Fibroblast of lung (primary cell): ENCODE results near the gene TBCA. TPM values are rescaled to one million over a fixed set of nuclear protein-coding genes. Genes with fewer than 3 reads are reported as not detected.
A peak's percentile ranks its signal among the peaks of the same experiment; 100 is the strongest.

Source experiments
- DNase-seq, 2 donors: peaks; one replicate each; pipeline versions ENCODE4 v3.0.0 to v3.0.0-alpha.2; 2010; ENCODE audit warnings: low read depth in 2 of 2
- H2AFZ ChIP-seq: 2 replicates; pipeline ENCODE4 v1.5.1; 2012; ENCODE audit warnings: low read length, control low read depth, inconsistent platforms
- H3K27ac ChIP-seq: 2 replicates; pipeline ENCODE4 v1.5.1; 2011; ENCODE audit warnings: low read length, control low read depth; ENCODE audit not compliant: insufficient read depth
- H3K27me3 ChIP-seq: 2 replicates; pipeline ENCODE4 v1.5.1; 2011; ENCODE audit warnings: mild to moderate bottlenecking, low read length; ENCODE audit not compliant: control insufficient read depth, insufficient read depth
- H3K36me3 ChIP-seq: 2 replicates; pipeline ENCODE4 v1.5.1; 2011; ENCODE audit warnings: low read length; ENCODE audit not compliant: control insufficient read depth, insufficient read depth
- H3K4me1 ChIP-seq: 2 replicates; pipeline ENCODE4 v1.5.1; 2011; ENCODE audit warnings: low read length; ENCODE audit not compliant: control insufficient read depth, insufficient read depth; ENCODE audit errors: extremely low read depth
- H3K4me2 ChIP-seq: 2 replicates; pipeline ENCODE4 v1.5.1; 2011; ENCODE audit warnings: low read length, control low read depth; ENCODE audit not compliant: insufficient read depth; ENCODE audit errors: extremely low read depth
- H3K4me3 ChIP-seq, 4 experiments: fragments of 200-600 bp in 1 of 4; sonication (generic) in 1 of 4; replicated peaks in 1 of 4; 2 replicates each; pipeline ENCODE4 v1.5.1; 2011 to 2016; ENCODE audit warnings: low read length in 4 of 4, low read depth in 3 of 4, mild to moderate bottlenecking in 3 of 4, control low read depth in 2 of 4, inconsistent platforms in 1 of 4, mixed read lengths in 1 of 4; ENCODE audit not compliant: insufficient read depth in 1 of 4; ENCODE audit errors: control extremely low read depth in 1 of 4
- H3K79me2 ChIP-seq: 2 replicates; pipeline ENCODE4 v1.5.1; 2012; ENCODE audit warnings: mild to moderate bottlenecking, low read length, inconsistent platforms; ENCODE audit not compliant: control insufficient read depth, insufficient read depth
- H3K9ac ChIP-seq: 2 replicates; pipeline ENCODE4 v1.5.1; 2011; ENCODE audit warnings: mild to moderate bottlenecking, low read length, control low read depth; ENCODE audit not compliant: insufficient read depth
- H3K9me3 ChIP-seq: 2 replicates; pipeline ENCODE4 v1.5.1; 2012; ENCODE audit warnings: low read depth, low read length; ENCODE audit not compliant: control insufficient read depth, insufficient read depth
- H4K20me1 ChIP-seq: 2 replicates; pipeline ENCODE4 v1.5.1; 2011; ENCODE audit warnings: low read length; ENCODE audit not compliant: control insufficient read depth, insufficient read depth; ENCODE audit errors: extremely low read depth
- EZH2 ChIP-seq: IDR thresholded peaks from 2 replicates; pipeline ENCODE4 v1.5.1; 2012; ENCODE audit warnings: low read length, control low read depth, mild to moderate bottlenecking; ENCODE audit errors: missing control alignments
- polyA plus RNA-seq, 2 donors: library from polyadenylated mRNA; depleted of rRNA in 1 of 2; stranded (reverse) in 1 of 2; unstranded in 1 of 2; fragments of >200 nt; gene quantifications; 2 replicates each; pipeline ENCODE4 v1.2.1, GENCODE V29; 2011 to 2012; ENCODE audit warnings: missing spikeins in 1 of 2
- total RNA-seq: library from RNA; depleted of rRNA; stranded (reverse); fragments of >200 nt; gene quantifications from 2 replicates; pipeline ENCODE4 v1.2.1, GENCODE V29; 2014
- TF ChIP-seq, protein P1 (sequence below), 2 donors: IDR thresholded peaks in 1 of 2; conservative IDR thresholded peaks in 1 of 2; 1 replicate in 1 of 2; 2 replicates in 1 of 2; pipeline ENCODE4 v1.5.1; 2011 to 2012; ENCODE audit warnings: low read length in 2 of 2, control low read depth in 1 of 2, inconsistent platforms in 1 of 2, low read depth in 1 of 2, mild to moderate bottlenecking in 1 of 2

The TBCA gene
- total and polyA plus RNA-seq, 2 donors (not counting 1 experiment from before 2014, with no cell fraction given): 125 to 238 TPM

DNA sequence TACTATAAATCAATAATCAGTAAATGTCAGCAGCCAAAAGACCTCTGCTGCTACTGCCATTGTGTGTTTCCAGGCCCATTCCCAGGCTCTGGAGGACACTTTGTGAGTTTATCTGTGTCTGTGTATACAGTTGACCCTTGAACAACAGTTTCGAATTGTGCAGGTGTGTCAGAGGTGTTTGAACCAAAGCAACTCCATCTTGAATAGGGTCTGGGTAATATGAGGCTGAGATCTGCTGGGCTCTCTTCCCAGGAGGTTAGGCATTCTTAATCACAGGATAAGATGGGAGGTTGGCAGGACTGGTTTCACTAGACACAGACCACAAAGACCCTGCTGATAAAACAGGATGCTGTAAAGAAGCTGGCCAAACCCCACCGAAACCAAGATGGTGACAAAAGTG is 2.3 kb upstream of the TBCA start:
- Histone ChIP-seq H3K9ac (no peak overlapping the region), H3K27me3 (no peaks in the 10 kb centered on the region), H3K36me3 (no peaks in the 10 kb centered on the region), H4K20me1 (no peaks in the 10 kb centered on the region), H3K9me3 (no peaks in the 10 kb centered on the region), H3K4me3 (no peak overlapping the region), H3K79me2 (peaks cover 23% of the 10 kb centered on the region), H3K4me2 (no peak overlapping the region), H2AFZ (no peak overlapping the region), H3K4me1 (peaks cover 5% of the 10 kb centered on the region), H3K27ac (no peak overlapping the region)
- no peak for TF ChIP-seq EZH2
- TF ChIP-seq, protein P1, sequence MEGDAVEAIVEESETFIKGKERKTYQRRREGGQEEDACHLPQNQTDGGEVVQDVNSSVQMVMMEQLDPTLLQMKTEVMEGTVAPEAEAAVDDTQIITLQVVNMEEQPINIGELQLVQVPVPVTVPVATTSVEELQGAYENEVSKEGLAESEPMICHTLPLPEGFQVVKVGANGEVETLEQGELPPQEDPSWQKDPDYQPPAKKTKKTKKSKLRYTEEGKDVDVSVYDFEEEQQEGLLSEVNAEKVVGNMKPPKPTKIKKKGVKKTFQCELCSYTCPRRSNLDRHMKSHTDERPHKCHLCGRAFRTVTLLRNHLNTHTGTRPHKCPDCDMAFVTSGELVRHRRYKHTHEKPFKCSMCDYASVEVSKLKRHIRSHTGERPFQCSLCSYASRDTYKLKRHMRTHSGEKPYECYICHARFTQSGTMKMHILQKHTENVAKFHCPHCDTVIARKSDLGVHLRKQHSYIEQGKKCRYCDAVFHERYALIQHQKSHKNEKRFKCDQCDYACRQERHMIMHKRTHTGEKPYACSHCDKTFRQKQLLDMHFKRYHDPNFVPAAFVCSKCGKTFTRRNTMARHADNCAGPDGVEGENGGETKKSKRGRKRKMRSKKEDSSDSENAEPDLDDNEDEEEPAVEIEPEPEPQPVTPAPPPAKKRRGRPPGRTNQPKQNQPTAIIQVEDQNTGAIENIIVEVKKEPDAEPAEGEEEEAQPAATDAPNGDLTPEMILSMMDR (conservative IDR thresholded peaks at IDR 0.05 in 1 of 2, IDR thresholded peaks at IDR 0.05 in 1 of 2; ENCODE audit: low read depth in 1 of 2, low read length in 2 of 2): no peak
- no peak for DNase-seq

DNA sequence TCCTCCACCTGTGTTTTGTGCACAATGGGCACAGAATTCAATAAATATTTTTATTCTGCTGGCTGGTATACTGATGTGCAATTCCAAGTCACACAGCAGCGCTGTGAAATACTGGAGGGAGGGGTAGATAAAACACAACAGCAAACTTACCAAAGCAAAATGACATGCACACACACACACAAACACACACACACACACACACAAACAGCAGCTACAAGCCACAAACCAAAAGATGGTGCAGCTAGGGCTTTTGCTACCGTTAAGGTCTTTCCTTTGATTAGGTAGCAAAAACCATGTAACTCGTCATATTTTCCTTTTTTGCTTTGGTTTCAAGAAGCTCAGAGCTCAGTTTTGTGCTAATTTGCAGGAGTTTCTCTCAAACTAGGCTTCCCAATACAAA is 1.8 kb upstream of the TBCA start:
- no peak overlapping the region for H3K27ac ChIP-seq
- H3K4me2 ChIP-seq: no peak overlapping the region
- TF ChIP-seq, protein P1 (conservative IDR thresholded peaks at IDR 0.05 in 1 of 2, IDR thresholded peaks at IDR 0.05 in 1 of 2; ENCODE audit: low read depth in 1 of 2, low read length in 2 of 2): no peak
- no peak for TF ChIP-seq EZH2
- no peaks in the 10 kb centered on the region for H3K36me3 ChIP-seq
- no peaks in the 10 kb centered on the region for H3K9me3 ChIP-seq
- H3K79me2 ChIP-seq: peaks cover 28% of the 10 kb centered on the region
- H3K9ac ChIP-seq: no peak overlapping the region
- peaks cover 5% of the 10 kb centered on the region for H3K4me1 ChIP-seq
- no peaks in the 10 kb centered on the region for H3K27me3 ChIP-seq
- no peak overlapping the region for H3K4me3 ChIP-seq
- H4K20me1 ChIP-seq: no peaks in the 10 kb centered on the region
- DNase-seq: no peak
- H2AFZ ChIP-seq: no peak overlapping the region

DNA sequence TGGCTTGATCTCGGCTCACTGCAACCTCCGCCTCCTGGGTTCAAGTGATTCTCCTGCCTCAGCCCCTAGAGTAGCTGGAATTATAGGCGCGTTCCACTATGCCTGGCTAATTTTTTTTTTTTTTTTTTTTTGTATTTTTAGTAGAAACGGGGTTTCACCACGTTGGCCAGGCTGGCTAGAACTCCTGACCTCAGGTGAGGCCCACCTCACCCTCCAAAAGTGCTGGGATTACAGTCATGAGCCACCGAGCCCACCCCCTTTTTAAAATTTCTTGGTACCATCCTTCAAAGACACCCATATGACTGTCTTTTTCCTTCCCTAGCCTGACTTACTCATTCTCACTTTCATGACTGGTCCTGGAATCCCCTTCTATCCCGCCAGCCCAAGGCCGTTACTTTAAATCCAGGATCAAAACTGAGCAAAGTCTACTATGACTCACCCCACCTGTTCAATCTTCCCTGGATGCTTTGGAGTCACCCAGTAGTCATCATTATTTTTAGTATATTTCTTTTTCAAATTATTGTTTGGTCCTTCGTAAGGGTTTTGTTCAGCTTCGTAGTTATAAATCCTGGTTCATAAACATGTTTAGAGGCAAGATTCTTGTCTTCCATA is 1.2 kb upstream of the TBCA start:
- H3K4me2 ChIP-seq: no peak overlapping the region
- no peak overlapping the region for H2AFZ ChIP-seq
- H3K27me3 ChIP-seq: no peaks in the 10 kb centered on the region
- H3K4me3 ChIP-seq: no peak overlapping the region
- no peak for TF ChIP-seq EZH2
- TF ChIP-seq, protein P1 (conservative IDR thresholded peaks at IDR 0.05 in 1 of 2, IDR thresholded peaks at IDR 0.05 in 1 of 2; ENCODE audit: low read depth in 1 of 2, low read length in 2 of 2): no peak
- no peaks in the 10 kb centered on the region for H3K9me3 ChIP-seq
- no peak overlapping the region for H3K27ac ChIP-seq
- no peaks in the 10 kb centered on the region for H3K36me3 ChIP-seq
- H3K9ac ChIP-seq: no peak overlapping the region
- peaks cover 32% of the 10 kb centered on the region for H3K79me2 ChIP-seq
- peaks cover 5% of the 10 kb centered on the region for H3K4me1 ChIP-seq
- DNase-seq: peak in 1 of 2 donors; percentile 13
- no peaks in the 10 kb centered on the region for H4K20me1 ChIP-seq
